Measurements from ENCODE around the gene INPP5D.

Gene INPP5D

GRCh38 chr2:233075966-233076339 lies 15.8 kb downstream of the INPP5D start:
- DNase-seq: no peak

DNA sequence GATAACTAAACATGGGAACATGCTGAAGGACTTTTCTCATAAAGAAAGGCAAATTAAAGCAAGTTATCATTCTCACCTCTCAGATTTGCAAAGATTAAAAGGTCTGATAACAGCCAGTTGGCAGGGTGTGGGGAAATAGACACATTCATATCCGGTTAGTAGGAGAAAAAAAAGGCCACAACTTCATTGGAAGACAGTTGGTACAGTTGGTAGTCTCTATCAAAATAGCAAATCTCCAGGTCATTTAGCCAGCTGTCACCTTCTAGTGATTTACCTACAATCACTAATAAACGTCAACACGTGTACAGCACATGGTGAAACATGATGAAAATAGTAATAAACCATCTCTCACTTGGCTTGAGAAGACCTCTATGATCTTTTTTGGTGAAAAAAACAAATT lies 16.6 kb downstream of the INPP5D start:
- DNase-seq: no peak

GRCh38 chr2:233079473-233079877 lies 19.3 kb downstream of the INPP5D start:
- DNase-seq: no peak

GRCh38 chr2:233079953-233080835 lies 20.1 kb downstream of the INPP5D start:
- no peak for DNase-seq

DNA sequence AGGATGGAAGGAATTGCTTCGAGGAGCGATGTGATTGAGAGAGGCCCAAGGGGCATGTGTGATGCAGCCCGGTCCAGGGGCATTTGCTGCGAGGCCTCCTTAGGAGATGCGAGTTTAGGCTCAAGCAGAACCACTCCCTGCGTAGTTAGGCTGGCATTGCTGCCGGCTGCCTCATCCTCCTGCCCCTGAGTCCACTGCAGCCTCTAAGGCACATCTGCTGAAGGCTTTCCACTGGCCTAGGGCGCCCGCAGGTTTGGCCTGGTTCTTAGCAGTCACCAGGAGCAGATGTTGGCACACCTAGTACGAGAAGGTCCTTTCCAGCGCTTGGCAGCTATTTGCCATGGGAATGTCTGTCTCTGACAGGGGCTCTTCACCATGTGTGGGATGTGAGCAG lies 20.7 kb downstream of the INPP5D start:
- DNase-seq: no peak

DNA sequence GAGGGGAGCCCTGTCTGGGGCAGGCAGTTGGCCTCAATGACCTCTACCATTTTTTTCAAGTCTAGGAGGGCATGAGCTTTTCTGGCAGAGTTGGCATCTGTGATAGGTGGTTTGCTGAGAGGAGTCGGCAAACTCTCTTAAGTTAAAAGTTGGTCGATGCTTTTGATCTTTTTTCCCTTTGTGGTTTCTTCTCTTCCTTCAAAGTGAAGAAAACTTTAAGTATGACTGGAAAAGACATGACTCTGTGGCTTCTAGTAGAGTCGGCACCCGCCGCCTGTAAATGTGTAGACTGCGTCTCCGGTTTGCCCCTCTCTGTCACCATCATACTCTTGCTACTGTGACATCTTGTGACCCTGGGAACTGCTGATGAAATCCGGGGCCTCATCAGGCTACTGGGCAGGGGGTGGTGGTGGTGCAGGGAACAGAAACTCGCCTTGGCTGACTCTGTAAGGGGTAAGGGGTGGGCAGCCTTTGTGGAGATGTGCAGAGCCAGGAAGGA lies 21.1 kb downstream of the INPP5D start:
- DNase-seq: no peak

GRCh38 chr2:233081731-233082221 lies 21.6 kb downstream of the INPP5D start:
- no peak for DNase-seq

DNA sequence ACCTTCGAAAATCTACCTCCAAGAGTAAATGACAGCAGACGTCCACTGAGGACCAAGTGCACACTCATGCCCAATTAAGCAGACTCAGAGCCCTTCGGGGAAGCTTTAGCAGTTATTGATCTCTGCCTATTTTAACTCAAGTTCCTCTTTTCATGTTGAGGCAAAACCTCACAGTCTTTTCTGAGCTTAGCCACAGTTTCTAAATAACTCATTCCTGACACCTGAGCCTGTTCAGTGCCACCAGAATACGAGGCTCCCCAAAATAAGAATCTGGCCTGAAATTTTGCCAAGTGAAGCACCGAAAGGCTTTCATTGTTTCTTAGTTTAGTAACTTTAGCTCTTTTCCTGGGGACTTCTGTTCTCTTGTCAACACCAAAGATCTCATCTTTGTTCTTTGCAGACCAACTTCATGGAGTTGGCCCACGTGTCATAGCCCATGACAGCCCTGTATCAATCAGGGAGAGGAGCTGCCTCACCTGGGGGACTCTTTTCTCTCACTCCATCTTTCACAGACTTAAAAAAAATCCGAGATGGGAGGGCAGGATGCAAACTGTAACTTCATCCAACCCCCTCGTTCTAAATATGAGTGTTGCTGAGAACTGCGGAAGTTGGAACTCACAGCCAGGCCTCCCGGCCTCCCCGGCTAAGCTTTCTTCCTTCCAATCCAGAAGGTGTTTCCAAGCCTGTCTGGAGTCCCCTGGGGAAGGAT lies 22.2 kb downstream of the INPP5D start:
- no peak for DNase-seq

GRCh38 chr2:233082931-233083755 lies 23.0 kb downstream of the INPP5D start:
- no peak for DNase-seq

- DNase-seq: no peak
These were observed 23.6 kb downstream of the INPP5D start for GRCh38 chr2:233083782-233084181.

DNA sequence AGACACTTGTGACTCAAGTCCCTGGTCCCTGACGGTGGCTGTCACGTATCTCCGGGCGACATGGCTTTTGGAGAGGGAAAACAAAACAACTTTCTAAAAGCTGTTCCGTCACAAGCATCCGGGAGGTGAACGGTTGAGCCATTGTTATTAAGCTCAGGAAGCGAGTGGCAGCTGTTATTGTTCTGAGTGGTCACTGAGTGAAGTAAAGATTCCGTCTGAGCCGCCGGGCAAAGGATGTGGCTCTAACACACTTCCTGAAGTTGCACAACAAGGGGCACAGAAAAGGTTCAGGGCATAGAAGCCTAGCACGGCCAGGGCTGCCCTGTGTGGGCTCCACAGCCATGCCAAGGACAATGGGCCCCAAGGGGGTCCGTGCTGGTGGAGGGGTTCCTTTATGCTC lies 24.3 kb downstream of the INPP5D start:
- DNase-seq: no peak

GRCh38 chr2:233085037-233085838 lies 25.1 kb downstream of the INPP5D start:
- DNase-seq: no peak

- no peak for DNase-seq
These were observed 25.7 kb downstream of the INPP5D start for GRCh38 chr2:233085839-233086150.

DNA sequence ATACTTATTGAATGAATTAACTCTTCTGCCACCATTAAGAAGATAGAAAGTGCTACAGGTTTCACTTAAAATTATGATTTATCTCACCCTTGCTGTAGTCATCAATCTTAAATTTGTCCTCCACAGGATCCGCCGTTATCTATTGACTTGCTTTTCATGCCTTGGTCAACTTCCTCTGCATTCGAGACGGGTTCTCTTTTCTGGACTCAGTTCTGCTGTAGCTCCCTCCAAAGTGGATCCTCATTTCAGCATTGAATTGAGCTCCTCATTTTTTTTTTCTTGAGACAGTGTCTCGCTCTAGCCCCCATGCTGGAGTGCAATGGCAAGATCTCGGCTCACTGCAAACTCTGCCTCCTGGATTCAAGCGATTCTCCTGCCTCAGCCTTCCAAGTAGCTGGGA lies 27.6 kb downstream of the INPP5D start:
- no peak for DNase-seq

GRCh38 chr2:233088972-233089345 lies 28.8 kb downstream of the INPP5D start:
- no peak for DNase-seq

- no peak for DNase-seq
These were observed 29.7 kb downstream of the INPP5D start for GRCh38 chr2:233089851-233090250.

GRCh38 chr2:233090879-233091278 lies 30.7 kb downstream of the INPP5D start:
- no peak for DNase-seq

DNA sequence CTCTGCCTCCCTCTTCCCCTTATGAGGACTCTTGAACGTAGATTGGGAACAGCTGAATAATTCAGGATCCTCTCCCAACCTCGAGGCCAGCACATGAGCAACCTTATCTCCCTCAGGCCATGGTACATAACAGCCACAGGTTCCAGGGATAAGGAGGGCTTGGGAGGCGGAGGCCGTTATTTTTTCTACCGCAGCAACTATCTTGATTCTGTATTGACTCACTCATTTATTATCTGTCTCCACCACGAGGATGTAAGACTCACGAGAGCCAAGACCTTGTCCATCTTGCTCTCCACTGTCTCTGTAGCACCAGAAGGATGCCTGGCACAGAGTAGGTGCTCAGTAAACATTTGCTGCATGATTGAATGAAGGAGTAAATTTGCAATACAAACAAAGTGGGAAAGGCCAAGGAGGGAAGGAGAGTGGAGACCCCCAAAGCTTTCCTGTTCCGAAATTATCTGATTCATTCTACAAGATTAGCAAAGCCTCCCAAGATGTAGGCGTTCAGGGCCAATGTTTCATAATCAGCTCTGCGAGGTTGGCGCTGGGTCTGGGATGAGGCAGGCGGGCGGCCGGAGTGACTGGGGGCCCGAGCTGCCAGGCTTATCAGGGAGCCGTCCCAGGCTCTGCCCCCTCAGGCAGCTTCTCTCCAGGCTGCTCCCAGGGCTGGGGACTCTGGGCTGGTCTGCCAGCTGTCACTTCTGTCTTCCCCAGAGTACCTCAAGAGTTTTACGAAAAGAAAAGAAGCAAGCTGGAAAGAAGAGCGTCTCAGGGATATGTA lies 31.6 kb downstream of the INPP5D start:
- no peak for DNase-seq

DNA sequence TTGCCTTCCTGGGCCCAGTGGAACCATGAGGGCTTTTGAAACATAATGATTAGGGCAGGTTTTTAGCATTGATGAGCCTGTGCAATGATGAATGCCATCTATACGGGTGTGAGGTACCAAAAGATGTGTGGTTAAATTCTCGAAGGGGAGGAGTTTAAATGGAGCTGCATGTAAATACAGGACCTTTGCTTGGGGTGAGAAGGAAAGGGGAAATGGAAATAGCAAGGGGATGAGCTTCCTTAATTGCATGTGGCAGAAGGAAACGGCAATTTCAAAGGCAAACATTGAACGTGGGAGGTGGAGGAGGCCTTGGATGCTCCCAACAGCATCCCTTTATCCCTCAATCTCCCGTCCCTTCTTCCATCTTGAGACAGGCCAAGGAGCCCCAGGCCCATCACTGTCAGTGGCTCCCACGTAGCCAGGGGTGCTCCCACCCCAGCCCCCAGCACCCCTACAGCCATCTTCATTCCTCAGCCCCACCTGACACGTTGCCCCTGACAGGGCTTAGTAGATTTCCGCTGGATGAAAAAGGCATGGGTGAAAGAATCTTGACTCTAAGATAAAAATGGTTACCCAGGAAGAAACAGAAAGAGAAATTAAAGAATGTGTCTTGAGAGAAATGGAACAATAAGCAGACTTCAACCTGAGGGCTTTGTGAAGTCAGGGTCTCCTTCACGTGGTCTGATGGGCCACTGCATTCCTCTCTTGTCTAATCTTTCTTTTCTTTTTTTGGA lies 32.5 kb downstream of the INPP5D start:
- DNase-seq: no peak

GRCh38 chr2:233093166-233093448 lies 33.0 kb downstream of the INPP5D start:
- DNase-seq: no peak

DNA sequence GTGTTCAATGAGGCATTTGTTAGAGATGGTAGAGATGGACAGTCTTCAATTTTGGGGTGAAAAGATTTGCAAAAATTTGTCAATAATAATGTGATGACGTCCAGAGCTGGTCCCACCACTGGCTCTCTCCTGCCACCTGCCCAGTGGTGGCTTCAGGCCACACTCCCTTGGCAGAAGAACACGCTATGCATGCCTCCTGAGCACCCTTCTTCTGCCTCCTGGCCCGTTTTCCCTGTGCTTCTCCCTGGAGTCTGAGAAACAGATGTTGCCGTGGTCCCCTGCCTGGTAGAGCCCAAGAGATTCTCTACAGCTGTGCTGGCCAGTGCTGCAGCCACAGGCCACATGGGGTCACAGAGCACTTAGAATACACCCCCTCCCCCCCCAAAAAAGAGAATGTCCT lies 33.6 kb downstream of the INPP5D start:
- no peak for DNase-seq
